Measurements from ENCODE around the gene SCN2A. TPM values are rescaled to one million over a fixed set of nuclear protein-coding genes. Genes with fewer than 3 reads are reported as not detected.

The SCN2A gene
- total RNA-seq, 2 donors from 2014 or later, result 0.15 to 0.20 TPM

- H3K9me3 Mint-ChIP-seq, result no peaks in the 10 kb centered on the region
Observed at GRCh38 chr2:165402162-165402561, 162.9 kb downstream of the SCN2A start.

GRCh38 chr2:165406173-165406572, 167.0 kb downstream of the SCN2A start:
- Mint-ChIP-seq H3K4me3 (no peak overlapping the region), H3K36me3 (ENCODE audit: low read depth) (no peaks in the 10 kb centered on the region), H3K9me3 (no peaks in the 10 kb centered on the region), H3K4me1 (peaks cover 16% of the 10 kb centered on the region), H3K27ac (no peak overlapping the region), H3K27me3 (ENCODE audit: insufficient read depth) (no peaks in the 10 kb centered on the region)
- Histone ChIP-seq H3K27me3 (ENCODE audit: control insufficient read depth, insufficient read depth, low read length, poor library complexity, severe bottlenecking) (no peaks in the 10 kb centered on the region), H3K4me3 (ENCODE audit: low read length) (no peak overlapping the region), H3K9me3 (ENCODE audit: control insufficient read depth, low read length) (no peaks in the 10 kb centered on the region), H3K36me3 (ENCODE audit: control insufficient read depth, insufficient read depth, low read length) (no peaks in the 10 kb centered on the region), H3K9ac (ENCODE audit: extremely low read depth, low read length, poor library complexity, severe bottlenecking) (no peak overlapping the region), H3K4me1 (ENCODE audit: control insufficient read depth, insufficient read depth, low read length) (no peaks in the 10 kb centered on the region), H3K27ac (ENCODE audit: low read depth, low read length) (no peak overlapping the region)
- no peak for TF ChIP-seq CTCF (conservative IDR thresholded peaks at IDR 0.05)
- DNase-seq, result peak; percentile 74
- WGBS, 2 experiments (ENCODE audit: insufficient coverage in 1 of 2, insufficient read length in 1 of 2), result 37 to 45% methylated on average over 2 to 3 of the region's 3 CpGs

More at GRCh38 chr2:165402162-165402561, 162.9 kb downstream of the SCN2A start:
- Mint-ChIP-seq H3K27ac (no peak overlapping the region), H3K27me3 (ENCODE audit: insufficient read depth) (no peaks in the 10 kb centered on the region), H3K4me3 (no peak overlapping the region), H3K4me1 (peaks cover 16% of the 10 kb centered on the region), H3K36me3 (ENCODE audit: low read depth) (no peaks in the 10 kb centered on the region)
- no peak overlapping the region for H3K9ac ChIP-seq (ENCODE audit: extremely low read depth, low read length, poor library complexity, severe bottlenecking)
- H3K4me1 ChIP-seq (ENCODE audit: control insufficient read depth, insufficient read depth, low read length), result no peaks in the 10 kb centered on the region
- H3K4me3 ChIP-seq (ENCODE audit: low read length), result no peak overlapping the region
- TF ChIP-seq CTCF (conservative IDR thresholded peaks at IDR 0.05), result no peak
- no peaks in the 10 kb centered on the region for H3K36me3 ChIP-seq (ENCODE audit: control insufficient read depth, insufficient read depth, low read length)
- no peak overlapping the region for H3K27ac ChIP-seq (ENCODE audit: low read depth, low read length)
- WGBS, 2 experiments (ENCODE audit: insufficient coverage in 1 of 2, insufficient read length in 1 of 2), result 87% methylated on average over 3 of the region's 3 CpGs; no CpG with 5 or more reads in 1 of the 2 experiments
- H3K9me3 ChIP-seq (ENCODE audit: control insufficient read depth, low read length), result no peaks in the 10 kb centered on the region
- DNase-seq, result no peak
- no peaks in the 10 kb centered on the region for H3K27me3 ChIP-seq (ENCODE audit: control insufficient read depth, insufficient read depth, low read length, poor library complexity, severe bottlenecking)

GRCh38 chr2:165407466-165407865, 168.3 kb downstream of the SCN2A start:
- DNase-seq, result no peak
- Mint-ChIP-seq H3K4me3 (no peak overlapping the region), H3K36me3 (ENCODE audit: low read depth) (no peaks in the 10 kb centered on the region), H3K4me1 (peaks cover 15% of the 10 kb centered on the region), H3K27ac (no peak overlapping the region), H3K27me3 (ENCODE audit: insufficient read depth) (no peaks in the 10 kb centered on the region), H3K9me3 (no peaks in the 10 kb centered on the region)
- H3K4me1 ChIP-seq (ENCODE audit: control insufficient read depth, insufficient read depth, low read length), result no peaks in the 10 kb centered on the region
- no peak overlapping the region for H3K27ac ChIP-seq (ENCODE audit: low read depth, low read length)
- no peaks in the 10 kb centered on the region for H3K36me3 ChIP-seq (ENCODE audit: control insufficient read depth, insufficient read depth, low read length)
- H3K4me3 ChIP-seq (ENCODE audit: low read length), result no peak overlapping the region
- H3K9ac ChIP-seq (ENCODE audit: extremely low read depth, low read length, poor library complexity, severe bottlenecking), result no peak overlapping the region
- H3K27me3 ChIP-seq (ENCODE audit: control insufficient read depth, insufficient read depth, low read length, poor library complexity, severe bottlenecking), result no peaks in the 10 kb centered on the region
- TF ChIP-seq CTCF (conservative IDR thresholded peaks at IDR 0.05), result no peak
- H3K9me3 ChIP-seq (ENCODE audit: control insufficient read depth, low read length), result no peaks in the 10 kb centered on the region

Measured in endodermal cell (in vitro differentiated cells).